GM19324 (cell line): ENCODE measurements around the gene ZDHHC21.
"Not testable (repeated sequence)": the region's sequence is repeated elsewhere in the genome, so short reads cannot be mapped to it uniquely, and the experiment has no call there.

Experiments used
- ATAC-seq: cut with Tn5 transposase; IDR thresholded peaks from one replicate; pipeline ENCODE4 v1.9.1; 2021; ENCODE audit warnings: mild to moderate bottlenecking, moderate library complexity; ENCODE audit not compliant: unreplicated experiment, low FRiP score

Gene ZDHHC21

GRCh38 chr9:14687042-14687719 is 6.1 kb downstream of the ZDHHC21 start:
- ATAC-seq, result no peak

- ATAC-seq, result no peak
Observed at GRCh38 chr9:14686168-14686567, 7.1 kb downstream of the ZDHHC21 start.

GRCh38 chr9:14682616-14683015 is 10.6 kb downstream of the ZDHHC21 start:
- ATAC-seq, result not testable (repeated sequence)

GRCh38 chr9:14678776-14679175 is 14.5 kb downstream of the ZDHHC21 start:
- no peak for ATAC-seq

- ATAC-seq, result no peak
Observed at GRCh38 chr9:14677872-14678271, 15.4 kb downstream of the ZDHHC21 start.

- no peak for ATAC-seq
Observed at GRCh38 chr9:14677396-14677795, 15.8 kb downstream of the ZDHHC21 start.

- no peak for ATAC-seq
Observed at GRCh38 chr9:14674630-14675029, 18.6 kb downstream of the ZDHHC21 start.

GRCh38 chr9:14671377-14671776 is 21.9 kb downstream of the ZDHHC21 start:
- ATAC-seq, result no peak

GRCh38 chr9:14670718-14671117 is 22.5 kb downstream of the ZDHHC21 start:
- ATAC-seq, result no peak

- ATAC-seq, result not testable (repeated sequence)
Observed at GRCh38 chr9:14664022-14664421, 29.2 kb downstream of the ZDHHC21 start.

- no peak for ATAC-seq
Observed at GRCh38 chr9:14662060-14662453, 31.2 kb downstream of the ZDHHC21 start.

GRCh38 chr9:14661421-14662059 is 31.7 kb downstream of the ZDHHC21 start:
- ATAC-seq, result no peak

GRCh38 chr9:14660721-14661120 is 32.5 kb downstream of the ZDHHC21 start:
- ATAC-seq, result no peak

GRCh38 chr9:14654932-14655331 is 38.3 kb downstream of the ZDHHC21 start:
- ATAC-seq, result no peak

- ATAC-seq, result no peak
Observed at GRCh38 chr9:14653511-14653910, 39.7 kb downstream of the ZDHHC21 start.

- ATAC-seq, result no peak
Observed at GRCh38 chr9:14652729-14653377, 40.4 kb downstream of the ZDHHC21 start.

- ATAC-seq, result no peak
Observed at GRCh38 chr9:14650596-14650995, 42.6 kb downstream of the ZDHHC21 start.

GRCh38 chr9:14645648-14646047 is 47.6 kb downstream of the ZDHHC21 start:
- ATAC-seq, result no peak

- ATAC-seq, result no peak
Observed at GRCh38 chr9:14640967-14641366, 52.3 kb downstream of the ZDHHC21 start.

GRCh38 chr9:14640294-14640693 is 52.9 kb downstream of the ZDHHC21 start:
- ATAC-seq, result no peak

GRCh38 chr9:14633906-14634565 is 59.2 kb downstream of the ZDHHC21 start:
- no peak for ATAC-seq
